Left forelimb (tissue), 1 donor: Measurements from ENCODE around the gene HLA-DQB2.
"Not testable (repeated sequence)": the region's sequence is repeated elsewhere in the genome, so short reads cannot be mapped to it uniquely, and the experiment has no call there.

ENCODE experiments used
- DNase-seq: peaks from one replicate; pipeline ENCODE4 v3.0.0-alpha.2; 2018; ENCODE audit warnings: low spot score

Gene HLA-DQB2

DNA sequence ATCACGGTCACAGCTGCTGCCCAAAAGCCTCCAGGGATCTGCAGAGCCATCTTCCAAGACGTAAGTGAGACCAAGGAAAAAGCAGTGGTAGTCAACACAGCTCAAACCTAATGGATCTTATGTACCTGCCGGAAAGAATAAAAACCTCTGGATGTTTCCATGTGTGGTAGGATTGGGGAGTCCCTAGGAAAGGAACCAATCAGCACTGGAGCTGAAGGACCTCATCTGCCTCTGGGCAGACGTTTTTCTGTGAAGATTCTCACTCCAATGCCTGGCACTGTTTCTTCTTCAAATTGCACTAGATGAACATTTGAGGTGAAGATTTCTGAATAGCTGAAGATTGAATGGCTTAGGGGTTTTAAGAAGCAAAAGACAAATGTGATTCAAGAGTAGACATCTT is at the start of gene HLA-DQB2:
Gene HLA-DQB2, minus strand, starts transcription at position 112 of the 400 bp plus-strand sequence. Its CDS starts 62 bp downstream, at position 50.
- DNase-seq: no peak

DNA sequence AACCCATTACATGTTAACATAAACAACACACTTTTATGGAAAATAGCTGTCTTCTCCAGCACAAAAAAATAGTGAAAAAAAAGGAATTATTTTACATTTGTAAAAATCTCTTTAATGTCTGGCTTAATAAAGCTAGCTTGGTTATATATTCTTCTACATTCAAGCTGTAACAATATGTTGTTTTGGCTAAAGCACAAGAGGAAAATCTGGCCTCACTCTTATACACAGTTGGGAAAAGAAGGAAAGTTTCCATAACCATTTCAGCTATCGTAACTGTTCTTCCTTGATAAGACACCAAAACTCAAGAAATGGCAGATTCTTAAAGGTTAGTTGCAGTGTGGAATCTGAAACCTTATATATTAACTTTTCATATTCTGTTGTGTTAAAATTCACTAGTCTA is 45.8 kb upstream of the HLA-DQB2 start:
- no peak for DNase-seq

DNA sequence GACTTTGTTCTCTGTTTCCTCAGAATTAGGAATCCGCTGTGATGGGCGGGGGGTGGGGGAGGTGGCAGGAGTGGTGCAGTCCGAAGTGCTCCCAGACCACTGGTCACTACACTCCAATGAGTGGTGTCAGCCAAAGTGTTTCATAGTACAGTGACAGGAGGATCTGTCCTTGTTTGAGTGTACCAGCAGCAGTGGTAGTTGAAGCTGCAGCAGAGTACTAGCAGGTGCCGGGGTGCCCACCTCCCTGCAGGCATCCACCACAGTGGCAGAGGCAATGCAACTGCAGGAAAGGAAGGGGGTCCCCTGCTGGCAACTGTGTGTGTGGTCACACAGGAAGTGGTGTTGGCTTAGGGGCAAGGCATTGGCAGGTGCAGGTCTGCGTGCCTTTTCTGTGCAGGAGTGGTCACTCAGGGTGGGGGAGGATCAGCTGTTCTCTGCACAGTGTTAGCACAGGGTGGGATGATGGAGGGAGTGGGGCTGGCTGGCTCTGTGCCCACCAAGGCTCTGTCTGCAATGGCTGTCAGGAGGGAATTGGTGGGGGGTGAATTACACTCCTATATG is 43.8 kb upstream of the HLA-DQB2 start:
- DNase-seq: no peak

DNA sequence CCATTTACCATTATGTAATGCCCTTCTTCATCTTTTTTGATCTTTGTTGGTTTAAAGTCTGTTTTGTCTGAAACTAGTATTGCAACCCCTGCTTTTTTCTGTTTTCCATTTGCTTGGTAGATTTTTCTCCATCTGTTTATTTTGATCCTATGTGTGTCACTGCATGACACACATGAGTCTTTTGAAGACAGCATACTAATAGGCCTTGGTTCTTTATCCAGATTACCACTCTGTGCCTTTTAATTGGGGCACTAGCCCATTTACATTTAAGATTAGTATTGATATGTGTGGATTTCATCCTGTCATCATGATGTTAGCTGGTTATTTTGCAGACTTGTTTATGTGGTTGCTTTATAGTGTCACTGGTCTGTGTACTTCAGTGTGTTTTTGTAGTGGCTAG is 42.1 kb upstream of the HLA-DQB2 start:
- DNase-seq: not testable (repeated sequence)

DNA sequence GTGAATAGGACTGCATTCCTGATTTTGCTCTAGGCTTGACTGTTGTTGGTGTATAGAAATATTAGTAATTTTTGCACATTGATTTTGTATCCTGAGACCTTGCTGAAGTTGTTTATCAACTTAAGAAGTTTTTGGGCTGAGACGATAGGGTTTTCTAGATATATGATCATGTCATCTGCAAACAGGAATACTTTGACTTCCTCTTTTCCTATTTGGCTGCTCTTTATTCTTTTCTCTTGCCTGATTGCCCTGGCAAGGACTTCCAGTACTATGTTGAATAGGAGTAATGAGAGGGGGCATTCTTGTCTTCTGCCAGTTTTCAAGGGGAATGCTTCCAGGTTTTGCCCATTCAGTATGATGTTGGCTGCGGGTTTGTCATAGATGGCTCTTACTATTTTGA is 40.1 kb upstream of the HLA-DQB2 start:
- no peak for DNase-seq

DNA sequence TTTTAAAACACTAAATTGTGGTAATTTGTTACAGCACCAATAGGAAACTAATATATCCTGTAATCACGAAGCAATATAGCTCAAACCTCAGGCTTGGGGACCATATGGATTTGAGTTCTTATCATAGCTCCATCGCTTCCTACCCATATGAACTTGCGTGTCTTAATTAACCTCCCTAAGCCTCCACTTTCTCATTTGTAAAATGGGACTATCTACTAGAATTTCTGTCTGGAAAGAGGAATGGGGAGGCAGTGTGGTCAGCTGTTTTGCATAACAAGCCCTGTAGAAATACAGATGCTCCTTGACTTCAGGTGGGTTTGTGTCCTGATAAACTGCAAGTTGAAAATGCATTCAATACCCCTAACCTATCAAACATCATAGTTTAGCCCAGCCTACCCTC is 36.4 kb upstream of the HLA-DQB2 start:
- DNase-seq: no peak

DNA sequence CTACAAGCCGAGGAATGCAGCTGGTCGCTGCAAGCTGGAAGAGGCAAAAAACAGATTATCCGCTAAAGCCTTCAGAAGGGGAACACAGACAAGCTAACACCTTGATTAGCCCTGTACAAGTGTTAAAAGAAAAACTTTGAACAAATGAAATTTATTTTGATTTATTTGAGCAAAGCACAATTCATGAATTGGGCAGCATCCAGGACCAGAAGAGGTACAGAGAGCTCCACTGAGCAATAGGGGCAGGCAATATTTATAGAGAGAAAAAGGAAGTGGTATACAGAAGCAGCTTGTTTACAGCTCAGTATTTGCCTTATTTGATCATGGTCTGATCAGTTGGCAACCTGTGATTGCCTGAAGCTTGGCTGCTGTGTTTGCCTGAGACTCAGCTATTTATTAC is 35.8 kb upstream of the HLA-DQB2 start:
- DNase-seq: no peak

DNA sequence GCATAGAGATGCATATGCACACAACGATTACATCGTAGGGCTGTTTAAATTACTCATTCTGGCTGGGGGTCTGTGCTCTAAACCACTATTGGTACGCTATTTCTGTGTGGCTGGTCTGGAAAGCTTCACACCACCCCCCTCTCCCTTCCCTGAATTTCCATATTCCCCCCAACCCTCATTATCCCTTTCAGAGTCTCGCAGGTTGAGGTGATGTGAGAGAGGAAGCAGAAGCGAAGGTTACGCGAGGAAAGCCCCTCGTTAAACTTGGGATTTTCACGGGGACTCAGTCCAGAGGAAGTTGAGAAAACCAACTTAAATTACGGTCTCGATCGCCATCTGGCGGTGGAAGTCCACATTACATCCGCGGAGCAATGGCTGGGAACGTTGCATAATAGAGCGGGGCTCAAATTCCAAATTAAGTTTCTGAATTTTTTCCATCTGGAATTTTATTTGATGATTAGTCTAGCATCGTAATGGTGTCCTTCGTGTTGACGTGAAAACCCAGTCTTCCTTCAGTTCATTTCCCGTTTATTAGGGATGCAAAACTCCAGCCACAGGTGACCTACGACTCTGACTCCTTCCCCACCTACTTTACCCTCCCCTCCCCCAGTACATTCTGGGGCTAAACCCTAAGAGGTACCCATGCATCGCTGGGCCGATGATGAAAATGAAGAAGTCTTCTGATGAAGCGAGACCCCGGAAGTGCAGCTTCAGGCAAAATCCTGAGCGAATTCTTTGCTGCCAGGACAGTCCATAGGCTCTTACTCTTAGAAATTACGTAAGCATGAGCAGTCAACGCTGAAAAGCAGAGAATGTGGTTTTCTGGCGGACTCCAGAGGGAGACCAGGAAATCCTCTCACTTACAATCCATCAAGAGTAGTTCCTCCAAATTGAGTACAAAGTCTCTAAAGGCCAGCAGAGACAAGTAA is 33.8 kb upstream of the HLA-DQB2 start:
- DNase-seq: peak; percentile 83

DNA sequence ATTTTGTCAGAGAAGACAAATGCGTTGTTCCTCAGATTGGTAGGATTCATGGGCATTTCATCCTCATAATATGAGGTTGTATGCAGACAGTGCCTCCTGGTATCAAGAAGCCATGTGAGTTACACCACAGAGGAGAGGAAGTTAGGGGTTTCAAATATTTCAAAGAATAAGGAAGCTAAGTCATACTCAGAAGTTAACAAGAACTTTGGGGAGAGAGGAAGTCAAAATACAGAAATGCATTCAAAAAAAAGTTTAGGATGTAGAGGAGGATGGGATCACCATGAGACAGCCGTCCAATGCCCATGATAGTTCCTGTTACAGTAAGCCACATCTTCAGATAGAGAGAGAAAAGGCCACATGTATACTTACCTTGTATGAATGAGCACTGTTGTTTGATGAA is 31.2 kb upstream of the HLA-DQB2 start:
- no peak for DNase-seq

DNA sequence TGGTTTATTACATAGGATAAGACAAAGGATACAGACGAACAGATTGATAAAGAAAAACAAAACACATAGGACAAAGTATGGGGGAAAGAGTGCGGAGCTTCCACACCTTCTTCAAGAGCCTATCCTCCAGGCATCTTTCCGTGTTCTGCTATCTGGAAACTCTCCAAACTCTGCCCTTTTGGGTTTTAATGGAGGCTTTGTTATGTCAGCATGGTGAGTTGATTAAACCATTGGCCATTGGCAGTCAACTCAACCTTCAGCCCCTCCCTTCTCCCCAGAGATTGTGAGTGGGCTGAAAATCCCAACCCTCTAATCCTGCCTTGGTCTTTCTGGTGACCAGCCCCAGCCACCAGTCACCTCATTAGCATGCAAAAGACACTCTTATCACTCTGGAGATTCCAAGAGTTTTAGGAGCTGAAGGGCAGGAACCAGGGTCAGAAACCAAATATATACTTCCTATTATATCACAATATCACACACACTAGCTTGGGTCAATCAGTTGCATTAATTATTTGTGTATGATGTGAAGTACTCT is 29.6 kb upstream of the HLA-DQB2 start:
- DNase-seq: no peak

DNA sequence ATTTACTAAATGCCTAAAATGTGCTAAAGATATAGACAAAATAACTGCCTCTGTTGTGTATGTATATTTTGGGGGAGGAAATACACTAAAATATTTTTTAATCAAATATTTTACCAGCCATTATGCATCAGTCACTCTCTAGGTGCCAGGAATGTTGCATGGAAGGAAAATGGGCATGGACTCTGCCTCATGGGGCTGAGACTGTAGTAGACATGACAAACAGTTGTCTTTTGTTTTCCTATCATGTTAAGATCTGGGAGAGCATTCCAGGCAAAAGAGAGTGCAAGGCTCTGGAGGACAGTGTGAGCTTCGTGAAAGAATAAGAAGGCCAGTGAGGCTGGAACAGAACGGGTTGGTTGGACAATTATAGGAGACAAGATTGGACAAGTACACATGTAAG is 27.0 kb upstream of the HLA-DQB2 start:
- no peak for DNase-seq

DNA sequence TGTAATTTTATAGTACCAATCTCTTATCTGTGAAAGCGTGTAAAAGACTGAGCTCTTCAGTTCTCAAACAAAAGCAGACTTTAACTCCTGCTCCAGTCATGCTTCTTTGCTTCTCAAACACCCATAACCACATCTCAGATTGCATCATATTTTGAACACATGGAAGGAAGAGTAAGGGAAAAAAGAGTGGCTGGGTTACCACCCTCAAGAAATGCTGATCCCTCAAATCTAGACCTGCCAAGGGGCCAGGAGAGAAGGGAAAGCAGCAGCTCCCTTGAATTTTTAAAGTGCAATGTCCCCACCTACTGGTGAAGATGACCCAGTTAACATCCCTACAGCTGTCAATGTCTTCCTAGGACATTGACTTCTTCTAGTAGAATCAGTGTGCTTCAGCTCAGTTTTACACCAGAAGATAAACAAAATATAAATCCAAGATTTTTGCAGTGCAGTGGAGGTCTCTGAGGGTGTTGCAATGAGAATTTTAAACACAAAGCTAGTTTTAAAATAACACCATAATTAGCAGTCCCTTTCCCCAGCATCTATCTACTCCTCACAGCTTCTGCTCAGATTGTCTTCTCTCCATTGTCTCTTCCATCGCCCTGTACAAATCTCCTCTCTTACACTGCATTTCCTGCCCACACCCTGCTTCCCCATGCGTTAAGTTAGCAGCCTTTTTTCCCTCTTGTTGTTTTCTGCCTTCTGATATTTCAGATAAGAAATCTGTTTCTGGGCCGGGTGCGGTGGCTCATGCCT is 22.6 kb upstream of the HLA-DQB2 start:
- DNase-seq: no peak

DNA sequence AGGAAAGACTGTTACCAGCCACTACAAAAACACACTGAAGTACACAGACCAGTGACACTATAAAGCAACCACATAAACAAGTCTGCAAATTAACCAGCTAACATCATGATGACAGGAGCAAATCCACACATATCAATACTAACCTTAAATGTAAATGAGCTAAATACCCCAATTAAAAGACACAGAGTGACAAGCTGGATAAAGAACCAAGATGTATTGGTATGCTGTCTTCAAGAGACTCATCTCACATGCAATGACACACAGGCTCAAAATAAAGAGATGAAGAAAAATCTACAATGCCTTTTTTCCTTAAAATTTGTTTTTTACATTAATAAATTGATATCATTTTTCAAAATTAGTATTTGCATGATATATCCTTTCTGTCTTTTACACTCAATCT is 19.6 kb upstream of the HLA-DQB2 start:
- not testable (repeated sequence) for DNase-seq

DNA sequence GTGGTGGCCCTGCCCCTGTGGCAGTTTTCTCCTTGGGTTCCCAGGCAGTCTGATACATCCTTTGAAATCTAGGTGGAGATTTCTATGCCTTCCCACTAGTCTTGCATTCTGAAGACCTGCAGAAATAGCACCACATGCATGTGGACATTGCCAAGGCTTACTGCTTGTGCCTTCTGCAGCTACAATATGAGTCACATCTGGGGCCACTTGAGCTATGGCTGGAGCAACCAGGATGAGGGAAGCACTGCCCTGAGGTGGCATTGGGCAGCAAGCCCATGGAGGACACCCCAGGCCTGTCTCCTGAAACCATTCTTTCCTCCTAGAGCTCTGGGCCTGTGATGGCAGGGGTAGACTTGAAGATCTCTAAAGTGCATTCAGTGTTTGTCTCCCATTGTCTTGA is 15.7 kb upstream of the HLA-DQB2 start:
- no peak for DNase-seq

DNA sequence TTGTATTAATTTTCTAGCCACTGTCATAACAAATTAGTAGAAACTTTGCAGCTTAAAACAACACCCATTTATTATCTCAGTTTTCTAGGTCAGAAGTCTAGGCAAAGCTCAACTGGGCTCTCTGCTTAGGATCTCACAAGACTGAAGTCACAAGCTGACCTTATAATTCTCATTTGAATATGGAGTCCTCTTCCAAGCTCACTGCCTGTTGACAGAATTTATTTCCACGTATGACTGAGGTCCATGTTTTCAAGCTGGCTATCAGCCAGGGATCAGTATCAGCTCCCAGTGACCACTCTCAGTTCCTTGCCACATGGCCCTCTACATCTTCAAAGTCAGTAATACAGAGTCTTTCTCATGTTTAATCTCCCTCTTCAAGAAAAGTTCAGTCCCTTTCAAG is 11.7 kb upstream of the HLA-DQB2 start:
- DNase-seq: no peak

DNA sequence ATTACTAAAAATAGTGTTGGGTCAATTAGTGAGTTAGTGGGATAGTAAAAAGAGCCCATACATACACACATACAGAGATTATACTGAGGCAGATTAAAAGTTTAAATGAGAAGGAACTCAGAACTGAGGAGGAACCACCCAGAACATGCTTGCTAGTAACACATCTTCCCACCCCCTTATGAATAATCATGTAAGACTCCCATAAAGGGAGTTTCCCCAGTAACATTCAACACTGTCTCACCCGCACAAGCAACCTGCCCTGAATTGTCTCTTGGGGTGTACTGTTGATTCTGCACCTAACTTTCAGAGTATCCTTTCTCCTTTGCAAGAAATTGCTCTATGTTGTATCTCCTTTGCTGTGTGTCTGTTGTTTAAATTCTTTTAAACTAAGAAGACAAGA is 11.1 kb upstream of the HLA-DQB2 start:
- DNase-seq: no peak

DNA sequence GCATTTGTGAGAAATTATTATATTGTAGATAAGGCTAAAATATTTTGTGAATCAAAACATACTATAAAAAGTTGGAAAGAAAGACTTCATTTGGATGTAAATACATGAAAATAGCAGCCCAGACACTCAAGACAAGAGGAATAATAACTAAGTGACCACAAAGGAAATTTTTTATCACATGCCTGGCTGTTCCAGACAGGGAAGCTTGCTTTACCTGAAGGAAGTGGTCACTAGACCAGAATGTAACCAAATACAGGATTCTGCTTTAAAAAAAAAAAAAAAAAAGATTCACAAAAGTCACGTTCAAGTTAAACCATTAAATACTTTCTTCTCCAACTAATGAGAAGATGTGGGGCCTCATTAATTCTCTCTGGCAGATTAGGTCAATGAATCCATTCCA is 9.3 kb upstream of the HLA-DQB2 start:
- DNase-seq: no peak

DNA sequence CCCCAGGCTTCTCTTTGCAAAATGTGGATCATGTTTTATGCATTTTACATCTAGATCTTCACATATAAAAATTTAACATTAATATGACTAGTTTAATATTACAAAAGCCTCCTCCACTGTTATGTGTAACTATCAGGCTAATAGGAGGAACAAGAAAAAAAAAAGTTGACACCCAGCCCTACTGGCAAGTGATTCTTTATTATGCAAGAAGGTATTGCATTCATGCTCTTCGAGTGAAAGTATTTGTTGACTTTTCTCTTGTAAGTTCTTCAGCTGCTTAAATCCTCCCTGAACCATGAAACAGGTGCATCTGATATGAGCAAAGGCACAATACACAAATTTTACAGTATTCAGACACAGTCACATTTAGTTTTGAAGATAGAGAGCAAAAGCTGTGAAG is 716 bp upstream of the HLA-DQB2 start:
- DNase-seq: no peak

DNA sequence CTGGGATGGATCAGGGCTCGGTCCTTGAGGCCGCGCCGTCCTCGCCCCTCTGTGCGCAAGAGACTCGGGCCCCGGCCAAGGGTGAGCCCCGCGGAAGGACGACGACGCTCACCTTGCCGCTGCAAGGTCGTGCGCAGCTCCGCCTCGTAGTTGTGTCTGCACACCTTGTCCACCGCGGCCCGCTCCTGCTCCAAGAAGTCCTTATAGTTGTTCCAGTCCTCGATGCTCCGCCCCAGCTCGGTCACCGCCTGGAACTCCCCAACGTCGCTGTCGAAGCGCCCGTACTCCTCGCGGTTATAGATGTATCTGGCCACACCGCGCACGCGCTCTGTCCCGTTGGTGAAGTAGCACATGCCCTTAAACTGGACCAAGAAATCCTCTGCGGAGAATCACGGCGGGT is 1.8 kb downstream of the HLA-DQB2 start:
- no peak for DNase-seq

DNA sequence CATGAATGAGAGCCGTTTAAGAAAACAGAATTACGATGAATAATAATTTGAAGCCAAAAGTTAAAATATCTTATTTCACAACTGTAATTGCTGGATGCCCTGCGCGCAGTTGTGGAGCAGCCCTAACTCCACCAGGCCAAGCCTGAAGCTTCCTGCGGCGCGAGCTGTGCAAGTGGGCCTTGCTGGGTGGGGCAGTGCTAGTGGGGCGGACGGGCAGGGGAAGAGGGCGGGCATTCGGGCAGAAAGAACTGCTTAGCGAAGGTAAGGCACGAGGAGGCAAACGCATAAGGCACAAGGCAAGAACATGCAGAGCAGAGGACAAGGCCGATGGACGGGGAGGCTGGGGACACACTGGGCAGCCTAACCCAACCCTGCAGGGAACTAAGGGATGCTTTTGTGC is 2.3 kb downstream of the HLA-DQB2 start:
- no peak for DNase-seq

DNA sequence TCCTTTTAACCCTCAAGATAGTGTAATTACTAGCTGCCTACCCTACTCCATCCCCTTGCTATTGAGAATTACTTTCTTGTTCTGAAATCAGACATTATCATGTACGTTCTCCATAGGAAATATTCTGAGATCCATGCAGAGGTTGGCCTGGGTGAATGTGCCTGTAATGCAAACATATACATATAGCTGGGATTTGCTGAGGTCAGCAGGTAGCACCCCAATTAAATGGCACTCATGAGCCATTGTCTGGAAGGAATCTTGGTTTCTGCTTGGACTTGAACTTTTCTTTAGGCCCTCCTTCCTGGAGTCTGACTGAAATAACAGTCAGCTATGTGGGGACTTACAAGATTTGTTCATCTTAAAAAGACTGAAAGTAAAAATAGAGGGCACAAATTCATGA is 3.7 kb downstream of the HLA-DQB2 start:
- DNase-seq: no peak

DNA sequence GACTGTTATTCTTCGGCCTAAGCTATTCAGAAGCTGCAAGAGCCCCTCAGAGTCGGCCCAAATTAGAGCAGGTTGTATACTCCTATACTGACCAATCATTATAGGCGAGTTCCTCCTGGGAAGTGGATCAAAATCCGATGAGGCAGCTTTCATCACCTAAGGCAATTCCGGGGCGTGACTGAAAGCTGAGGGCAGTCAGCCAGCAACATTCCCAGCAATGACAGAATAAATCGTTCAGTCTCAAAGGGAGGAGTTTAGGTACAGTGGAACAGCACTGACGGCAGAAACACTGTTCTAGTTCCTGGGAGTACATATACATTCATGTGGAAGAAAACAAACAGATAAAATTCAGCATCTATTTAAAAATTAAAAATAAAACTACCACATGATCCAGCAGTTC is 10.8 kb downstream of the HLA-DQB2 start:
- no peak for DNase-seq

DNA sequence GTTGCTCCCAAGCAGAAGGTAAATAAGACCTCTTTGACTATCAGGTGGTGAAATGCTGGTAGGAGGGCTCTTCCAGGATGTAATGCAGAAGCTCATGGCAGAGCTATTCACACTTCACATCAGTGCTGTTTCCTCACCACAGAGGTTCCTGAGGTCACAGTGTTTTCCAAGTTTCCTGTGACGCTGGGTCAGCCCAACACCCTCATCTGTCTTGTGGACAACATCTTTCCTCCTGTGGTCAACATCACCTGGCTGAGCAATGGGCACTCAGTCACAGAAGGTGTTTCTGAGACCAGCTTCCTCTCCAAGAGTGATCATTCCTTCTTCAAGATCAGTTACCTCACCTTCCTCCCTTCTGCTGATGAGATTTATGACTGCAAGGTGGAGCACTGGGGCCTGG is 17.7 kb downstream of the HLA-DQB2 start:
- DNase-seq: not testable (repeated sequence)
